Measurements from ENCODE around the gene GLIS1.

GRCh38 chr1:53699981-53700380, 39.0 kb downstream of the GLIS1 start:
- TF ChIP-seq, protein P1, sequence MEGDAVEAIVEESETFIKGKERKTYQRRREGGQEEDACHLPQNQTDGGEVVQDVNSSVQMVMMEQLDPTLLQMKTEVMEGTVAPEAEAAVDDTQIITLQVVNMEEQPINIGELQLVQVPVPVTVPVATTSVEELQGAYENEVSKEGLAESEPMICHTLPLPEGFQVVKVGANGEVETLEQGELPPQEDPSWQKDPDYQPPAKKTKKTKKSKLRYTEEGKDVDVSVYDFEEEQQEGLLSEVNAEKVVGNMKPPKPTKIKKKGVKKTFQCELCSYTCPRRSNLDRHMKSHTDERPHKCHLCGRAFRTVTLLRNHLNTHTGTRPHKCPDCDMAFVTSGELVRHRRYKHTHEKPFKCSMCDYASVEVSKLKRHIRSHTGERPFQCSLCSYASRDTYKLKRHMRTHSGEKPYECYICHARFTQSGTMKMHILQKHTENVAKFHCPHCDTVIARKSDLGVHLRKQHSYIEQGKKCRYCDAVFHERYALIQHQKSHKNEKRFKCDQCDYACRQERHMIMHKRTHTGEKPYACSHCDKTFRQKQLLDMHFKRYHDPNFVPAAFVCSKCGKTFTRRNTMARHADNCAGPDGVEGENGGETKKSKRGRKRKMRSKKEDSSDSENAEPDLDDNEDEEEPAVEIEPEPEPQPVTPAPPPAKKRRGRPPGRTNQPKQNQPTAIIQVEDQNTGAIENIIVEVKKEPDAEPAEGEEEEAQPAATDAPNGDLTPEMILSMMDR (IDR thresholded peaks at IDR 0.05): no peak
- TF ChIP-seq POLR2A (IDR thresholded peaks at IDR 0.05): no peak
